ENCODE measurements around the gene P2RX1.

DNA sequence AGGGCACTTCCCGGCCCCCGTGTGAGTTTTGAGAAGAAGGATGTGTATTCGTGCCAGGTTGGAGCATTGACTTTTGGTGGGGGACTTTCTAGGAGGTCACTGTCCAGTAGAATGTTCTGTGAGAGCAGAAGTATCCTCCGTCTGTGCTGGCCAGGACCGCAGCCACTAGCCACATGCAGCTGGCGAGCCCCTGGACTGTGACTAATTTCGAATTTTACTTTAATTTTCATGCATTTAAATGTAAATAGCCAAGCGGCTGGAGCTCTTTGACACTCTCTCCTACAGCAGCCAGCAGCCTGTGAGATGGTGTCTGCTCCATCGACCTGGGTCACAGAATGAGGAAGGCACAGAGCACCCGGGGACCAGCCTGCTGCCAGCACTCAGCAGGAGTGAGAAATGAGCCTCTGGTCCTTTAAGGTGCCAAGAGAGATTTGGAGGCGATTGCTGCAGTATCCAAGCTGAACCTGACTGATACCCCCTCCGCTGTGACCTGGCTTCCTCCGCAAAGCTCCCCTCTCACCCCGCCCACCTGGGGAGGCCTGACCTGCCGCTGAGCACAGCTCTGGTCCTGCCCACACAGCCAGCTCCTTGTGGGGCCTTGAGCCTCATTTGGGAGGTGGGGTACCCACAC lies 40.2 kb upstream of the P2RX1 start:
- TF ChIP-seq, protein P1, sequence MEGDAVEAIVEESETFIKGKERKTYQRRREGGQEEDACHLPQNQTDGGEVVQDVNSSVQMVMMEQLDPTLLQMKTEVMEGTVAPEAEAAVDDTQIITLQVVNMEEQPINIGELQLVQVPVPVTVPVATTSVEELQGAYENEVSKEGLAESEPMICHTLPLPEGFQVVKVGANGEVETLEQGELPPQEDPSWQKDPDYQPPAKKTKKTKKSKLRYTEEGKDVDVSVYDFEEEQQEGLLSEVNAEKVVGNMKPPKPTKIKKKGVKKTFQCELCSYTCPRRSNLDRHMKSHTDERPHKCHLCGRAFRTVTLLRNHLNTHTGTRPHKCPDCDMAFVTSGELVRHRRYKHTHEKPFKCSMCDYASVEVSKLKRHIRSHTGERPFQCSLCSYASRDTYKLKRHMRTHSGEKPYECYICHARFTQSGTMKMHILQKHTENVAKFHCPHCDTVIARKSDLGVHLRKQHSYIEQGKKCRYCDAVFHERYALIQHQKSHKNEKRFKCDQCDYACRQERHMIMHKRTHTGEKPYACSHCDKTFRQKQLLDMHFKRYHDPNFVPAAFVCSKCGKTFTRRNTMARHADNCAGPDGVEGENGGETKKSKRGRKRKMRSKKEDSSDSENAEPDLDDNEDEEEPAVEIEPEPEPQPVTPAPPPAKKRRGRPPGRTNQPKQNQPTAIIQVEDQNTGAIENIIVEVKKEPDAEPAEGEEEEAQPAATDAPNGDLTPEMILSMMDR (IDR thresholded peaks at IDR 0.05; ENCODE audit: low read length), result no peak
- TF ChIP-seq EZH2 (IDR thresholded peaks at IDR 0.05; ENCODE audit: borderline replicate concordance, low read length), result no peak
